GM13976 (cell line): ENCODE measurements around the gene AKAP5.

Source experiments
- DNase-seq: peaks from one replicate; pipeline ENCODE4 v3.0.0; 2012; ENCODE audit warnings: low spot score
- in situ Hi-C: fragments of 300-500 bp; cut with MboI; formaldehyde crosslinking; loops from one replicate; pipeline ENCODE4 v1.12.0; 2022; ENCODE audit warnings: low sequenced_read_pairs, mixed read lengths, inconsistent platforms; ENCODE audit not compliant: unreplicated experiment
- TF ChIP-seq, protein P1 (sequence below): IDR thresholded peaks from 2 replicates; pipeline ENCODE4 v1.5.1; 2012; ENCODE audit warnings: borderline replicate concordance, mild to moderate bottlenecking; ENCODE audit not compliant: insufficient read depth; ENCODE audit errors: extremely low read depth, missing control alignments, control extremely low read depth

Gene AKAP5

DNA sequence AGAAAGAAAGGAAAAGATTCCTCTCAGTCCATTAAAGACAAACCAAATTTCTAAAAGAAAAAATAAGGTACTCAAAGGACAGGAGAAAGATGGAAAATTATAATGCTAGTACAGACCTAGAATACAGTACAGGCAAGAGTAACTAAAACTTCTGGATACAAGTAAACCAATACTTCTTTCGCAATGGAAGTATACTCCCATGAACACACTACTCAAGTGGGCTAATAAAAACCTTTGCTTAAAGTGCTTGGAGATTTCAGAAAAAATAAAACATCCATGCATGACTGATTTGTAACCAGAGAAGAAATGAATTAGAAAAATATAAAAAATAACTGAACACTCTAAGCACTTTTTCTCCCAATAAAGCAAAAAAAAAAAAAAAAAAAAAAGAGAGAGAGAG lies 34.8 kb downstream of the AKAP5 start:
- TF ChIP-seq, protein P1, sequence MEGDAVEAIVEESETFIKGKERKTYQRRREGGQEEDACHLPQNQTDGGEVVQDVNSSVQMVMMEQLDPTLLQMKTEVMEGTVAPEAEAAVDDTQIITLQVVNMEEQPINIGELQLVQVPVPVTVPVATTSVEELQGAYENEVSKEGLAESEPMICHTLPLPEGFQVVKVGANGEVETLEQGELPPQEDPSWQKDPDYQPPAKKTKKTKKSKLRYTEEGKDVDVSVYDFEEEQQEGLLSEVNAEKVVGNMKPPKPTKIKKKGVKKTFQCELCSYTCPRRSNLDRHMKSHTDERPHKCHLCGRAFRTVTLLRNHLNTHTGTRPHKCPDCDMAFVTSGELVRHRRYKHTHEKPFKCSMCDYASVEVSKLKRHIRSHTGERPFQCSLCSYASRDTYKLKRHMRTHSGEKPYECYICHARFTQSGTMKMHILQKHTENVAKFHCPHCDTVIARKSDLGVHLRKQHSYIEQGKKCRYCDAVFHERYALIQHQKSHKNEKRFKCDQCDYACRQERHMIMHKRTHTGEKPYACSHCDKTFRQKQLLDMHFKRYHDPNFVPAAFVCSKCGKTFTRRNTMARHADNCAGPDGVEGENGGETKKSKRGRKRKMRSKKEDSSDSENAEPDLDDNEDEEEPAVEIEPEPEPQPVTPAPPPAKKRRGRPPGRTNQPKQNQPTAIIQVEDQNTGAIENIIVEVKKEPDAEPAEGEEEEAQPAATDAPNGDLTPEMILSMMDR, result no peak
- in situ Hi-C loops, result no loop called here
- no peak for DNase-seq

DNA sequence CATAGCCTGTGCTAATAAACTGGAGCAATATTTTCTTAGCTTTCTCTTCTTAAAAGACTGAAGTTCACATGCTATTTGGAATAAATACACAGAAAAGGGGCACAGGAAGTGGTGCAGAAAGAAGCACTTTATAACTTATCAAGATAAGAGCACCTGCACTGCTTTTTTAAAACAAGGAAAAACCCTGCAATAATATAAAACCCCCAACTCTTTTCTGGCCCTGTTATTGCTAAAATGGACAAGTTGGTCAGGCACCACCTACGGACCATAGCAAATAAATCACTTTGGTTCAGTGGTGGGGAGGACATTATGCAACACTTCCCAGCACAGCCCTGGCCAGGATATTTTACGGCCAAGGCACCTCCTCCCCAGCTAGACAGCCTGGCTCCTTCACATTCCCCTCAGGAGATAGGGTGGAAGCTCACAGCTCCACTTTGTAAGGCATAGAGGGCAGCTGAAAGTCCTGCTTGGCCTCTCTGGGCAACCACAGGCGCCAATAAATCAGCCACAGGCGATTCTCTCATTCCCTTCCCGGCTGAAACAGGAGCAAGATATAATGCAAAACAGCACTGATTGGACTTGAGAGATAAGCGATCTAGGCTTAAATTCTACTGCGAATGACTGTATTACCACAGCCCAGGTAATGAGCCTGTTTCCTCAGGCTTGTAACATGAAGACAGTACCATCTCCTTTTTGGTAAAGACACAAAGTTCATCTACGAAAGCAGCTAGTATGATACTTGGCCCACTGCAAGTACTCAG lies 36.3 kb downstream of the AKAP5 start:
- in situ Hi-C loops, result no loop called here
- DNase-seq, result no peak
- TF ChIP-seq, protein P1, result no peak

DNA sequence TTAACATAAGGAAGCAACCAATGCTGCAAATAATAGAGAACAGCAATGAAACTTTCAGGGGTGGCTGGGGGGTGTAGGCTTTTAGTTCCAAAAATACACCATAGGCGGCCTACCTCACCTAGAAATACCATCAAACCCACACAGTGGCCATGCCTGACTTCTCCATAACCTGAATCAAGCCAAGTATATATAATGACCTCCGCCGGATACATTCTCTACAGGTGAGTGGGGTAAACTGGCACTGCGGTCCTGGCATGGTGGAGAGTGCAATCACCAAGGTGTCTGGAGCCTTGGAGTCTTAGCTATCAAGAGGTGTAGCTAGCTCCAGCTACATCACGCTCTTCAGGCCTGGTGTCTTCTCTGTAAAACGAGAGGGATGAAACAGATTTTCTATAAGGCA lies 37.2 kb downstream of the AKAP5 start:
- TF ChIP-seq, protein P1, result no peak
- DNase-seq, result no peak
- in situ Hi-C loops, result no loop called here

DNA sequence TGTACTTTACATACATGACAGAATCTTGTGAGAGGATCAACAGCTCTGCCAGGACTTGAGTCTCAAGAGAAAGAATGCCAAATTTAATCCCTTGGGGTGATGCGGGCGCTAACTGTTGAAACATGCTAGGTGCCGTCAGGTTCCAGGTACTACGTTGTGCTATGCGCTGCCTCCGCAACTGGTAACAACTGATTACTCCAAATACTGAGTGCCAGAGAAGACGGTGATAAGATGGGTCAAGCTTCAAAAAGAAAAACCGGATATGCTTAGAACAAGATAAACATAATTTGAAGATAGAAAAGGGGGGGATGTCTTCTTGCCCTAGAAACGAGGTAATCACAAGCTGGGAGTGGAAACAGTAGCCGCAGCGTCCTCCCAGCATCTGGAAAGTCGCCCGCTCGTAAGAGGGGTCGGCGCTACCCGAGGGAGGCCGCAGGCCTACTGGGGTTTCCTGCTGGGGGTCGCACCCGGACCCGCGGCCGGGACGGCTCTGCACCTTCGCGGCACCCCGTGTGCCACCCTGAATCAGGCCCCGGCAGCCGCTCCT lies 37.7 kb downstream of the AKAP5 start:
- in situ Hi-C loops, result no loop called here
- TF ChIP-seq, protein P1, result no peak
- DNase-seq, result no peak

DNA sequence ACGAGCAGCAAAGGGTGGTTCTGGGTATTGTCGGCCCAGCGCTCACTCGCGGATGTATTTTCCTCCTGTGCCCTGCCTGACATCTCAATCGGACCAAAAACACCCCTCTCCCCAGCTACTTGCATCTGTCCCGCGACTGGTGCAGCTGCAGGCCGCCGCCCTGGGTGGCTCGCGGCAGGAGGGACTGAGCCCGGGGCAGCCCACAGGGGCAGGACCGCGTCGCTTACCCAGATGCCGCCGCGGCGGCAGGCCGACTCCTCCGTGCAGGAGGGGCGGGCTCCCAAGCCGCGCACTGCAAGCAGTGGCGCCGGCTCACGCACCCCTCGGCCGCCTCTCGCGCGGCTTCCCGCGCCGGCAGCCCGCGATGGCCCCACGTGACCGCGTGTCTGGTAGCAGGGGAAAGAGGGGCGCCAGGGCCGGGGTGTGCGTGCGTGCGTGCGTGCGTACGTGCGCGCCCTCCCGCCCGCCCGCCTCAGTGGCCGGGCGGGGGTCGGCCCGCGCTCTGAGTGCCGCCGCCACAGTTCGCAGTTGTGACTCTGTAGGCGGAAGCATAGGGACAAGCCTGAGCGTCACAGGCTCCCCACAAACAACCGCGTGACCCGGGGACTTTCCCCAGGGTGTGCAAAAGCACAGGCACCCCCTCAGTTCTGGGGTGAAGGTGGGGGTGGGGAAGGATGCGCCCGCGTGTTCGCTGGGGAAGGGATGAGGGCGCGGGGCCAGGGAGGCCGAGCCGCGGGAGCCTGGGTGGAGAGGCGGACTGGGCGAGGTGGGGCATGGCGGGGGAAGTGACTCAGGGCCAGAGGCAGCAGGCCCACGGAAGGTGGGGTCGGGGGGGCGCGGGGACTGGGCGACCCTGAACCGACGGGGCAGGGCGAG lies 38.4 kb downstream of the AKAP5 start, which contains the start of gene ZBTB25:
ZBTB25 (minus strand) TSS at position 405 of the 876 bp plus-strand sequence. CDS start 13,305 bp downstream, outside the sequence.
- in situ Hi-C loops, result no loop called here
- peak; percentile 89 for DNase-seq
- TF ChIP-seq, protein P1, result no peak

DNA sequence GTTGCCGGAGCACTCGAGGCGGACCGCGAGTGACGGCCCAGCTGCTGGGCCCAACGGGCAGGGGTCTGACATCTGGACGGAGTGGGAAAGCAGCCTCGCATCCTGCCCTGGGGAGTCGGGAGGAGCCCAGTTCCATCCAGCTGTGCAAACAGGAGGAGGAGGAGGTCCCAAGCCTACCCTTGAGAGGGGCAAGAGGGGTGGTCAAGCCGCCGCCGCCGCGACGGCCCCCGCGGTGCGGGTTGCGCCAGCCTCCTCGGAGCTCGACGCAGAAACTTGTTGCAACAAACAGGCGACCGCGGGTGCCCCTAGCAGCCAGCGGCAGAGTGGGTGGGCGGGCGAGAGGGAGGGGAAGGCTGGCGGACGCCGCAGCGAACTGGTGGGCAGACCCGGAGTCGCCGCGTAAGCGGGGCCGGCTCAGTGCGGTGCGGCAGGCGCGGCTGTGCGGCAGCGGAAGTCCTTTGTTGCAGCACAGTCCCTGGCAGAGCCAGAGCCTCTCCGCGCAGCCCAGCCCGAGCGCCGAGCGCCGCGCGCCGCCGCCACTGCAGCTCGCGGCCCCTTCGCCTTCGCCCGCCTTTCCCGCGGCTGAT lies 39.1 kb downstream of the AKAP5 start, which contains the start of gene ZBTB1:
ZBTB1 (plus strand) TSS at position 461 of the 587 bp plus-strand sequence. CDS start 16,735 bp downstream, outside the sequence.
- TF ChIP-seq, protein P1, result no peak
- in situ Hi-C loops, result no loop called here
- DNase-seq, result peak; percentile 68
